Ramos (cell line): Measurements from ENCODE around the gene GUK1.

ENCODE experiments used
- in situ Hi-C: fragments of 300-500 bp; cut with MboI; formaldehyde crosslinking; loops from one replicate; pipeline ENCODE4 v1.14.3; 2022; ENCODE audit warnings: low sequenced_read_pairs; ENCODE audit not compliant: unreplicated experiment

The GUK1 gene

DNA sequence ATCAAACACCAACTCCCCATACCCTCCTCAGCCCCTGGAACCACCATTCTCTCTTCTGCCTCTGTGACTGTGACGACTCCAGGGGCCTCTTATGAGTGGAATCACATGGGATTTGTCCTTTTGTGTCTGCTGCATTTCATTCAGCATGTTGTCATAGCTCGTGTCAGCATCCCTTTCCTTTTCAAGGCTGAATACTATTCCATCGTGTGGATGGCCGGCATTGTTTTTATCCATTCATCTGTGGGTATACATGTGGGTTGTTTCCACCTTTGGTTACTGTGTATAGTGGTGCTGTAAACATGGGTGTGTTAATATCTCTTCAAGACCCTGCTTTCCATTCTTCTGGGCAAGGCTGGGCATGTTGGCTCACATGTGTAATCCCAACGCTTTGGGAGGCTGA is 50.7 kb downstream of the GUK1 start:
- in situ Hi-C loops: no loop called here

DNA sequence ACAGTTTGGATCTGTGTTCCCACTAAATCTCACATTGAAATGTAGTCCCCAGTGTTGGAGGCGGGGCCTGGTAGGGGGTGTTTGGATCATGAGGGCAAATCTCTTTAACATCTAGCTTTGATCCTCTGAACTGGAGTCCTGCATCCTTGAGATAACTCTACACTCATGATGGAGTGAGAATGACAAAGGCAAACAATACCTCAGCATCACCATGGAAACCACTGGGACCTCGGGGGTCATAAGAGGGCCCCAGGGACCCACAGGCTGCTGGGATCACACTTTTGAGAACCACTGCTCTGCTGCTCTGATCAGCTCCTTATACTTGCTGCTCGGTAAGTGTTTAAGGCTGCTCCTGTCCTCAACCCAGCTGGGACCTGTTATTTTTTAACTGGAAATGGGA is 54.4 kb downstream of the GUK1 start:
- in situ Hi-C loops: no loop called here

DNA sequence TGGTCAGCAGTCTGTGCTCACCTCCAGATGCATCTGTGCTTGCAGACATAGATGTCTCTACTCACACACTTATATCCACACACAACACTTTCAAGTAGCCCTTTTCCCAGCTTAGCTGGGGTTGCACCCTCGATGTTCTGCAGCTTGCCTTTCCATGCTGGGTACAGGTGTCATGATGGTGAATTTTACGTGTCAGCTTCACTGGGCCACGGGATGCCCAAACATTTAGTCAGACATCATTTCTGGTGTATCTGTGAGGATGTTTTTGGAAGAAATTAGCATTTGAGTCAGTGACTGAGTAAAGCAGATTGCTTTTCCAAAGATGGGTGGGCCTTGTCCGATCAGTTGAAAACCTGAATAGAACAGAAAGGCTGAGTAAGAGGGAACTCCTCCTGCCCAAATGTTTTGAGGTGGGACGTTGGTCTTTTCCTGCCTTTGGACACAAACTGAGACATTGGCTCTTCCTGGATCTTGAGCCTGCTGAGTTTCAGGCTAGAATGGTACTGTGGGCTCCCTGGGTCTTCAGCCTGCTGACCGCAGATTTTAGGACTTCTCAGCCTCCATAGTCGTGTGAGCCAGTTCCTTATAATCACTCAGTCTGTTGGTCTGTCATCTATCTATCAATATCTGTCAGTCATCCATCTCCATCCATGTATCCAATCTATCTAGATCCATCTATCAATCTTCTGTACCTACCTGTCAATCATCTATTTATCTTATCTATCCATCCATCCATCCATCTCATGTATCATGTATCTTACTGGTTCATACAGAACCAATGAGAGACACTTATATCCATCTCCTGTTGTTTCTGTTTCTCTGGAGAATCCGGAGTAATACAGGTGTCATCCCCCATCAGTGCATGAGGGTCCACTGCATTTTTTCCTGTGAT is 55.1 kb downstream of the GUK1 start:
- in situ Hi-C loops: no loop called here

DNA sequence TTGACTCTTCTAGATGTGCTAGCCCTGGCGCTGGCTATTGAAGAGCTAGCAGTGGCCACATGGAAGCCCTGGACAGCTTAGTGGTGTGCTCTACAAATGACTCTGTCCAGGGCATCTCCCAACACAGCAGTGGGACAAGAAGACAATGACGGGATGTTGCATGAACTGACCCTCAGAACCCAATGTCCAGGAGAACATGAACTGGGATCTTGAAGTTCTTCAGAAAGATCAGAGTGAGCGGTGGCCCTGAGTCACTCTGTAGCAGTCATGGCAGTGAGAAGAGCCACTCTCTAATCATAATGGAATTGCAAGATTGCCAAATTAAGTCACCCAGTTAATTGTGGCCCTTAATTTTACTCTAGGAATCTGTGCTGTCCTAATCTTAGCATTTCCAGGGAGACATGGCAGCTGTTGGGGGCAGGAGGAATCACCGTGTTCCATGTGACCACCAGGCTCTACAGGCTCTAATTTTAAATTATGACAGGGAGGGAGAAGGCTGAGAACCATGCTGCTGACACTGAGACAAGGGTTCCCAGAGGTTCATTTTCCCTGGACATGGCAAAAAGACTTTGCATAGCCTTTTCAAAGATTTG is 57.6 kb downstream of the GUK1 start:
- in situ Hi-C loops: no loop called here
